Large intestine (tissue), 12 donors: ENCODE data around the gene PIWIL1. TPM values are rescaled to one million over a fixed set of nuclear protein-coding genes. Genes with fewer than 3 reads are reported as not detected.

Source experiments
- DNase-seq, 2 donors: peaks; one replicate each; pipeline versions ENCODE4 v3.0.0 to v3.0.0-alpha.2; 2013
- H3K27ac ChIP-seq: one replicate; pipeline ENCODE4 v1.5.1; 2013; ENCODE audit warnings: low read length
- H3K27me3 ChIP-seq: 2 replicates; pipeline ENCODE4 v1.6.1; 2013; ENCODE audit warnings: low read length; ENCODE audit not compliant: control insufficient read depth, insufficient read depth
- H3K36me3 ChIP-seq: 2 replicates; pipeline ENCODE4 v1.6.1; 2013; ENCODE audit warnings: low read length; ENCODE audit not compliant: control insufficient read depth, insufficient read depth
- H3K4me1 ChIP-seq: one replicate; pipeline ENCODE4 v1.6.1; 2013; ENCODE audit warnings: low read length; ENCODE audit not compliant: control insufficient read depth, insufficient read depth
- H3K4me3 ChIP-seq: one replicate; pipeline ENCODE4 v1.5.1; 2013; ENCODE audit warnings: low read length
- H3K9me3 ChIP-seq: one replicate; pipeline ENCODE4 v1.6.1; 2013; ENCODE audit warnings: mild to moderate bottlenecking, low read depth, low read length, moderate library complexity; ENCODE audit not compliant: control insufficient read depth
- WGBS: methylation state at CpG from one replicate; pipeline ENCODE4 v1.1.5; 2013; ENCODE audit warnings: low lambda C conversion rate; ENCODE audit not compliant: insufficient coverage; 5-methylcytosine and 5-hydroxymethylcytosine counted together
- long read RNA-seq, 11 donors: transcript quantifications; one replicate each; lab custom pipeline, GENCODE V29; 2026
- polyA plus RNA-seq: library from polyadenylated mRNA; unstranded; fragments of 120-200 nt; gene quantifications from one replicate; pipeline ENCODE4 v1.2.1, GENCODE V29; 2013

The PIWIL1 gene
- 0.19 TPM for polyA plus RNA-seq
- long read RNA-seq, donor 1, result 0 reads
- long read RNA-seq, donor 2, result 0 reads
- long read RNA-seq, donor 3, result 0 reads
- long read RNA-seq, donor 4, result 0 reads
- long read RNA-seq, donor 5, result 0 reads
- long read RNA-seq, donor 6, result 0 reads
- long read RNA-seq, donor 7, result 0 reads
- long read RNA-seq, donor 8, result 0 reads
- long read RNA-seq, donor 9, result 0 reads
- long read RNA-seq, donor 10, result 0 reads
- long read RNA-seq, donor 11, result 0 reads

DNA sequence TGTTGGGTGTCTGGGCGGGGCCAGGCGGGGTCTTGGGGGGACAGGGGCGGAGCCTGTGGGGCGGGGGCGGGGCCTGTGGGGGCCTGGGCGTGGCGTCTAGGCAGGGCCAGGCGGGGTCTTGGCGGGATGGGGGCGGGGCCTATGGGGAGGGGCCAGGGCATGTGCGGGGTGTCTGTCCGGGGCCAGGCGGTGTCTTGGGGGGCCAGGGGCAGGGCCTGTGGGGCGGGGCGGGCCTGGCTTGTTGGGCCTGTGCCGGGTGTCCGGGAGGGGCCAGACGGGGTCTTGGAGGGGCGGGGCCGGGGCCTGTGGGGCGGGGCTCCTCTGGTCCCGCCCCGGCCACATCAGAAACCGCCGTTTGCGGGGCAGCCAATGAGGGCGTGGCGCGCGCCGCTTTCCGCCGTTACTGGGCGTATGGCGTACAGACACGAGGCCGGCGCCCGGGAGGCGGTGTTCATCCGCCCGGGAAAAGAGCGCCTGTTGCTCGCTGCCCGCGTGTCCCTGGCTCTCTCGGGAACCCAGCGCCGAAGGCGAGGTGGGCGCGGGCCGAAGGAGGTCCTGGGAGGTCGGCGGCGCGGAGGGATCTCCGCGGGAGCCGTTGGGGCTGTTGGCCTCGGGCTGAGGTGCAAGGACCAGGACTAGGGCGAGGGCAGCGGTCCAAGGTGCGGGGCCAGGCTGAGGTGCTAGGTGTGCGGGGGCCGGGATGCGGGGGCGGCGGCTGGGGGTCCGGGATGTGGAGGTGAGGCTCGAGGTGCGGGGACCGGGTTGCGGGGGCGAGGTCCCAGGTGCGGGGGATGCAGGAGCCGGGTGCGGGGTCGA, at the start of gene PIWIL1:
TSS of gene PIWIL1 (plus strand) at position 400 of the 816 bp plus-strand sequence. CDS start 4,705 bp downstream, outside the sequence.
- no peaks in the 10 kb centered on the region for H3K36me3 ChIP-seq
- H3K4me1 ChIP-seq, result no peaks in the 10 kb centered on the region
- no peak within 1 kb of the TSS for H3K27ac ChIP-seq
- no CpG with 5 or more reads among the region's 79 CpGs for WGBS
- no peak within 1 kb of the TSS for H3K4me3 ChIP-seq
- no peak for DNase-seq
- H3K27me3 ChIP-seq, result peaks cover 24% of the 10 kb centered on the region
- H3K9me3 ChIP-seq, result peaks cover 6% of the 10 kb centered on the region

- Histone ChIP-seq H3K27ac (no peak overlapping the region), H3K36me3 (no peaks in the 10 kb centered on the region), H3K4me1 (no peaks in the 10 kb centered on the region), H3K9me3 (no peaks in the 10 kb centered on the region), H3K4me3 (no peak overlapping the region), H3K27me3 (no peaks in the 10 kb centered on the region)
- 80% methylated on average over 1 of the region's 4 CpGs for WGBS
- no peak for DNase-seq
Observed at GRCh38 chr12:130288206-130288605, 49.5 kb upstream of the PIWIL1 start.

GRCh38 chr12:130288691-130289090, 49.0 kb upstream of the PIWIL1 start:
- Histone ChIP-seq H3K4me3 (no peak overlapping the region), H3K9me3 (no peaks in the 10 kb centered on the region), H3K36me3 (no peaks in the 10 kb centered on the region), H3K27ac (no peak overlapping the region), H3K4me1 (no peaks in the 10 kb centered on the region), H3K27me3 (no peaks in the 10 kb centered on the region)
- 80% methylated on average over 1 of the region's 6 CpGs for WGBS
- DNase-seq, result no peak

DNA sequence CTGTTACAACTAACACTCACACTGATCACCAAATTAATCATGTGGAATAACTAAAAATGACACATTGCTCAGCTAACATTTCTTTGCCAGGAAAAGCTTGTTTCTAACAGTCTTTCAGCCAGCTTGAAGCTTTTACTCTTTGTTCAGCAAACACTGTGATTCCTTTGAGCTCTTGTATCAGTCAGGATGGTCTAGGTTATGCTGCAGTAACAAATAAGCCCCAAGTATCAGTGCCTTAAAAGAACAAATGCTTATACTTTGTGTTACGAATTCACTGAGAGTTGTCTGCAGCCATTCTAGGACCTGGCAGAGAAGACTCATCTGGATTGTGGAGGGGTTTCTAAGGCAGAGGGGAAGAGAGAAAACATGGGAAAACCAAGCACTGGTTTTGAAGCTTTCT, 47.6 kb upstream of the PIWIL1 start:
- Histone ChIP-seq H3K4me3 (no peak overlapping the region), H3K4me1 (no peaks in the 10 kb centered on the region), H3K27ac (no peak overlapping the region), H3K36me3 (no peaks in the 10 kb centered on the region), H3K9me3 (no peaks in the 10 kb centered on the region), H3K27me3 (no peaks in the 10 kb centered on the region)
- WGBS, result no CpG with 5 or more reads among the region's 1 CpG
- no peak for DNase-seq

- Histone ChIP-seq H3K27ac (no peak overlapping the region), H3K36me3 (no peaks in the 10 kb centered on the region), H3K4me1 (no peaks in the 10 kb centered on the region), H3K9me3 (no peaks in the 10 kb centered on the region), H3K4me3 (no peak overlapping the region), H3K27me3 (no peaks in the 10 kb centered on the region)
- WGBS, result no CpG with 5 or more reads among the region's 5 CpGs
- DNase-seq, result no peak
Observed at GRCh38 chr12:130298322-130299021, 39.2 kb upstream of the PIWIL1 start.

GRCh38 chr12:130299574-130299973, 38.1 kb upstream of the PIWIL1 start:
- Histone ChIP-seq H3K4me1 (no peaks in the 10 kb centered on the region), H3K4me3 (no peak overlapping the region), H3K27ac (no peak overlapping the region), H3K9me3 (no peaks in the 10 kb centered on the region), H3K36me3 (no peaks in the 10 kb centered on the region), H3K27me3 (no peaks in the 10 kb centered on the region)
- no CpG with 5 or more reads among the region's 6 CpGs for WGBS
- no peak for DNase-seq

- H3K4me1 ChIP-seq, result no peaks in the 10 kb centered on the region
- WGBS, result no CpG with 5 or more reads among the region's 4 CpGs
- H3K27ac ChIP-seq, result no peak overlapping the region
- H3K36me3 ChIP-seq, result no peaks in the 10 kb centered on the region
- no peak for DNase-seq
- H3K27me3 ChIP-seq, result no peaks in the 10 kb centered on the region
- no peak overlapping the region for H3K4me3 ChIP-seq
- H3K9me3 ChIP-seq, result no peaks in the 10 kb centered on the region
Observed at GRCh38 chr12:130300090-130300489, 37.6 kb upstream of the PIWIL1 start.

- H3K4me1 ChIP-seq, result no peaks in the 10 kb centered on the region
- WGBS, result 90% methylated on average over 2 of the region's 21 CpGs
- no peaks in the 10 kb centered on the region for H3K36me3 ChIP-seq
- no peaks in the 10 kb centered on the region for H3K27me3 ChIP-seq
- no peak for DNase-seq
- no peak overlapping the region for H3K27ac ChIP-seq
- H3K4me3 ChIP-seq, result no peak overlapping the region
- H3K9me3 ChIP-seq, result no peaks in the 10 kb centered on the region
Observed at GRCh38 chr12:130300737-130301535, 36.8 kb upstream of the PIWIL1 start.

DNA sequence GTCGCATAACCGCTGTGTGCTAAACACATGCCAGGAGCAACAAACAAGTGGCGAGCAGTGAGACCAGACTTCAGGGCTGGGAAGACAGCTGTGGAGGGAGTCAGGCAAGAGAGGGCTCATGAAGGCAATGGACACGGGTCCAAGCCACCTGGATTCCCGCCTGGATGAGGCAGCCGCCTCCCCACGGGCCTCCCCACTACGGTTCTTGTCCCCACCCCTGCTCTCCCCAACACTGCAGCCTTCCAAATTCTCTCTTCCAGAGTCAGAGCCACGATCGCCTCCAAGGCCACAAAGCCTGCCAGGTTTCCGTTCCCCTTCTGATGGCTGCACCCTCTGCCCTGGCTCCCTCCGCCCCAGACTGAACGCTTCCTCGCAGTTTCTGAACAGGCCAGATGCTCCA, 36.1 kb upstream of the PIWIL1 start:
- no peak for DNase-seq
- Histone ChIP-seq H3K9me3 (no peaks in the 10 kb centered on the region), H3K4me1 (no peaks in the 10 kb centered on the region), H3K27me3 (no peaks in the 10 kb centered on the region), H3K4me3 (no peak overlapping the region), H3K27ac (no peak overlapping the region), H3K36me3 (no peaks in the 10 kb centered on the region)
- WGBS, result no CpG with 5 or more reads among the region's 14 CpGs

- no peak for DNase-seq
- H3K4me3 ChIP-seq, result no peak overlapping the region
- H3K9me3 ChIP-seq, result no peaks in the 10 kb centered on the region
- 100% methylated on average over 1 of the region's 8 CpGs for WGBS
- no peaks in the 10 kb centered on the region for H3K36me3 ChIP-seq
- no peak overlapping the region for H3K27ac ChIP-seq
- H3K27me3 ChIP-seq, result no peaks in the 10 kb centered on the region
- H3K4me1 ChIP-seq, result no peaks in the 10 kb centered on the region
Observed at GRCh38 chr12:130303781-130304180, 33.9 kb upstream of the PIWIL1 start.
